GM04504 (cell line): ENCODE measurements around the gene ANO5.

ENCODE experiments used
- DNase-seq: peaks from one replicate; pipeline ENCODE4 v3.0.0-alpha.2; 2012; ENCODE audit warnings: low read depth

The ANO5 gene

DNA sequence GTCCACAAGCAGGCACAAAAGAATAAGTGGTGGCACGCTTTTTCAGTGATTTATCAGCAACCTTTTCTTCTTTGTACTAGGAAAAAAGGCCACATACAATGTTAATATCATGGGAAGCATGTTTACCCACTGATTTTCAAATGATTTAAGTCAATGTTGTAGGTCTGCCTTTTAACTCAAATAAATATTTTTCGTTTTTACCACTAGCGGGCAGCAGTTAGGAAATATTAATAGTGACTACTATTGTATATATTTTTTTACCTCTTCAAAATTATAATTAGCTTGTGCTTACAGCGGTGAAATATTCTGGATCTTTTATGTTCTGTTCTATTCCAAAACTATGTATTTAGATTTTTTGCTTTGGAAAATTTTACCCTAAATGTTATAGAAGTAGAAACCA is 138.9 kb downstream of the ANO5 start:
- no peak for DNase-seq
